Suprapubic skin (tissue), 4 donors: Measurements from ENCODE around the gene MME. TPM values are rescaled to one million over a fixed set of nuclear protein-coding genes. Genes with fewer than 3 reads are reported as not detected.
A peak's percentile ranks its signal among the peaks of the same experiment; 100 is the strongest.

Source experiments
- DNase-seq, 2 donors: peaks; one replicate each; pipeline ENCODE4 v3.0.0-alpha.2; 2019; ENCODE audit warnings: low spot score in 2 of 2
- H3K27ac ChIP-seq: fragments of 200-600 bp; sonication (generic); one replicate; pipeline ENCODE4 v1.5.1; 2019
- H3K27me3 ChIP-seq: fragments of 200-600 bp; sonication (generic); one replicate; pipeline ENCODE4 v1.5.1; 2019
- H3K36me3 ChIP-seq: fragments of 200-600 bp; sonication (generic); one replicate; pipeline ENCODE4 v1.5.1; 2019
- H3K4me1 ChIP-seq: fragments of 200-600 bp; sonication (generic); one replicate; pipeline ENCODE4 v1.5.1; 2019
- H3K4me3 ChIP-seq: fragments of 200-600 bp; sonication (generic); one replicate; pipeline ENCODE4 v1.5.1; 2019; ENCODE audit warnings: mild to moderate bottlenecking
- H3K9me3 ChIP-seq: fragments of 200-600 bp; sonication (generic); one replicate; pipeline ENCODE4 v1.5.1; 2019
- EP300 ChIP-seq: sonication (generic); formaldehyde crosslinking; IDR thresholded peaks from one replicate; pipeline ENCODE4 v1.6.1; 2017; ENCODE audit warnings: antibody characterized with exemption
- POLR2A ChIP-seq, 2 donors: fragments of 450-650 bp; IDR thresholded peaks; one replicate each; pipeline ENCODE4 v1.6.1; 2017; ENCODE audit warnings: antibody characterized with exemption in 2 of 2, mild to moderate bottlenecking in 2 of 2, moderate library complexity in 2 of 2
- POLR2AphosphoS5 ChIP-seq, 3 donors: sonication (generic); formaldehyde crosslinking; IDR thresholded peaks; one replicate each; pipeline ENCODE4 v1.6.1; 2017; ENCODE audit warnings: antibody characterized with exemption in 3 of 3
- WGBS: methylation state at CpG from one replicate; pipeline ENCODE4 v1.1.5; 2018; 5-methylcytosine and 5-hydroxymethylcytosine counted together
- total RNA-seq, 4 donors: library from RNA; depleted of rRNA; stranded (reverse); fragments of >200 nt; gene quantifications; one replicate each; pipeline ENCODE4 v1.1.0, GENCODE V29; 2016
- TF ChIP-seq, protein P1 (sequence below), 2 donors: fragments of 200-600 bp in 1 of 2; fragments of 450-650 bp in 1 of 2; sonication (generic) in 1 of 2; IDR thresholded peaks; one replicate each; pipeline ENCODE4 v1.5.1; 2016 to 2019; ENCODE audit warnings: antibody characterized with exemption in 2 of 2, mild to moderate bottlenecking in 1 of 2, moderate library complexity in 1 of 2

MME gene
- total RNA-seq, 4 donors from 2014 or later: 1.9 to 8.2 (median 6.4) TPM

DNA sequence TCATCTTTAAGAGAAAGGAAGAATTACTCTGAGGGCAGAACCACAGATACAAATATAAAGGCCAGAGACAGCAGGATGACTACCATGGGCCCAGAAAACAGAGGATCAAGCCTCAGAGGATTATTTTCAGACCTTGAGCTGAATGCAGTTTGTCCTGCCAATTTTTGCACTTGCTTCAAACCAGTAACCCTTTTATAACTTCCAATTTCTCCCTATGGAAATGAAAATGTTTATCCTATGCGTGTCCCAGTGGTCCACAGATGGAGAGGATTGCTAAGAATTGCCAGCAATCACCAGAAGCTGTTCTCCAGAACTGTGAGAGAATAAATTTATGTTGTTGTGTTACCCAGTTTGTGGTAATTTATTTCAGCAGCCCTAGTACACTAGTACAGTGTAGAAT, 26.4 kb upstream of the MME start:
- no peak for TF ChIP-seq POLR2AphosphoS5 (IDR thresholded peaks at IDR 0.05)
- TF ChIP-seq EP300: no peak
- TF ChIP-seq, protein P1, sequence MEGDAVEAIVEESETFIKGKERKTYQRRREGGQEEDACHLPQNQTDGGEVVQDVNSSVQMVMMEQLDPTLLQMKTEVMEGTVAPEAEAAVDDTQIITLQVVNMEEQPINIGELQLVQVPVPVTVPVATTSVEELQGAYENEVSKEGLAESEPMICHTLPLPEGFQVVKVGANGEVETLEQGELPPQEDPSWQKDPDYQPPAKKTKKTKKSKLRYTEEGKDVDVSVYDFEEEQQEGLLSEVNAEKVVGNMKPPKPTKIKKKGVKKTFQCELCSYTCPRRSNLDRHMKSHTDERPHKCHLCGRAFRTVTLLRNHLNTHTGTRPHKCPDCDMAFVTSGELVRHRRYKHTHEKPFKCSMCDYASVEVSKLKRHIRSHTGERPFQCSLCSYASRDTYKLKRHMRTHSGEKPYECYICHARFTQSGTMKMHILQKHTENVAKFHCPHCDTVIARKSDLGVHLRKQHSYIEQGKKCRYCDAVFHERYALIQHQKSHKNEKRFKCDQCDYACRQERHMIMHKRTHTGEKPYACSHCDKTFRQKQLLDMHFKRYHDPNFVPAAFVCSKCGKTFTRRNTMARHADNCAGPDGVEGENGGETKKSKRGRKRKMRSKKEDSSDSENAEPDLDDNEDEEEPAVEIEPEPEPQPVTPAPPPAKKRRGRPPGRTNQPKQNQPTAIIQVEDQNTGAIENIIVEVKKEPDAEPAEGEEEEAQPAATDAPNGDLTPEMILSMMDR (IDR thresholded peaks at IDR 0.05): no peak
- TF ChIP-seq POLR2A (IDR thresholded peaks at IDR 0.05): no peak
- Histone ChIP-seq H3K36me3 (no peaks in the 10 kb centered on the region), H3K4me1 (no peaks in the 10 kb centered on the region), H3K27ac (no peak overlapping the region), H3K27me3 (no peaks in the 10 kb centered on the region), H3K9me3 (peaks cover 6% of the 10 kb centered on the region), H3K4me3 (no peak overlapping the region)
- no peak for DNase-seq
- WGBS: 87% methylated on average over 1 of the region's 1 CpG

DNA sequence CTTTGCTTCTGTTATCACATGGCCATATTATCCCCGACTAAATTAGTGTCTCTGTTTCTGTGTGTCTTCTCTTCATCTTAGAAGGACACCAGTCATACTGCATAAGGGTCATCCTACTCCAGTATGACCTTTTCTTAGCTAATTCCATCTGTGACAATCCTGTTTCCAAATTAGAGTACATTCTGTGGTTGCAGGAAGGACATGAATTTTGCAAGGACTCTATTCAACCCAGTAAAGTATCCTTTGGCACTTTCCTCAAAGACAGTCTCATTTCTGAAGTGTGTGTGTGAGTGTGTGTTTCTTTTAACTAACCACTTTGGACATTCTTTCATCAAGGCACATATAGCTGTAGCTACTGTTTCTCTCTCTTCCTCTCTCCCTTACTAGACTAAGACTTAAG, 15.2 kb upstream of the MME start:
- TF ChIP-seq POLR2AphosphoS5 (IDR thresholded peaks at IDR 0.05) (no peak), POLR2A (IDR thresholded peaks at IDR 0.05) (no peak), EP300 (no peak)
- TF ChIP-seq, protein P1 (IDR thresholded peaks at IDR 0.05): no peak
- no peak for DNase-seq
- H3K4me1 ChIP-seq: no peaks in the 10 kb centered on the region
- no peaks in the 10 kb centered on the region for H3K36me3 ChIP-seq
- no peak overlapping the region for H3K27ac ChIP-seq
- no peaks in the 10 kb centered on the region for H3K27me3 ChIP-seq
- 80% methylated on average over 1 of the region's 1 CpG for WGBS
- H3K9me3 ChIP-seq: no peaks in the 10 kb centered on the region
- no peak overlapping the region for H3K4me3 ChIP-seq

DNA sequence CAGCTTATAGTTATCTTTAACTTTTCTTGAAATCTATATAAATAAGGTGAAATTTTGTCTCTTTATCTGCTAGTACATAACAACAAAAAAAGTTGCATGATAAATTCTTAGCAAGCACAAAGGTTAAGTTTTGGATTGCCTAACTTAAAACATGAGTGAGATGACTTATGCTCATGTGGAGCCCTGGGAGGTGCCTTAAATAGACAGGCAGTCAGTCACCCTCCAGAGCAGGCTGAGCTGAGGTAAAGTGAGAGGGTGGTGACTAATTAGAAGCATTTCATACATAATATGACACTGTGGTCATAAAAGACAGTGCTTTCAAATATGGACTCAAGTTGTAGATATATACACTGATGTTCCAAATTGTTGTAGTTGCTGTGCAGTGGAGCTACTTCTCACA, 14.6 kb upstream of the MME start:
- Histone ChIP-seq H3K36me3 (no peaks in the 10 kb centered on the region), H3K27me3 (no peaks in the 10 kb centered on the region), H3K4me1 (no peaks in the 10 kb centered on the region), H3K4me3 (no peak overlapping the region), H3K9me3 (no peaks in the 10 kb centered on the region), H3K27ac (no peak overlapping the region)
- DNase-seq: no peak
- no peak for TF ChIP-seq POLR2A (IDR thresholded peaks at IDR 0.05)
- TF ChIP-seq, protein P1 (IDR thresholded peaks at IDR 0.05): no peak
- TF ChIP-seq POLR2AphosphoS5 (IDR thresholded peaks at IDR 0.05): no peak
- TF ChIP-seq EP300: no peak

DNA sequence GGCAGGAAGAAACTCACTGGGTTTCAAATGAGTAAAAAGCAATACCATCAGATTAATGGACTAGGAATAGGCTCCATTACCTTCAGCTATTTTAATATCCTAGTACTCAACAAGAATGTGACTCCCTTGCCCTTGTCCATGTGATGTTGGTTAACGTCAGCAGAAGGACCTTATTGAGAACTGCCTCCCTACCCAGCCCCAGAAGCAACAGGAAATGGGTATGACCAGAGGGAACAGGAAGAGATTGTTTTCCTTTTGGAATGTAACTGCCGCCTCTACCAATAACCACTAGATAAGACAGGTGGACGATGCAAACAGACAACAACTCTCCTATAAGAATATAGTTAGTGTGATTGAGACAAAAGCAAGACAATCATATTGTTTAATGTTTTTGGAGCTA, 10.4 kb upstream of the MME start:
- Histone ChIP-seq H3K27me3 (no peaks in the 10 kb centered on the region), H3K36me3 (no peaks in the 10 kb centered on the region), H3K27ac (no peak overlapping the region), H3K4me1 (no peaks in the 10 kb centered on the region), H3K9me3 (no peaks in the 10 kb centered on the region), H3K4me3 (no peak overlapping the region)
- TF ChIP-seq, protein P1 (IDR thresholded peaks at IDR 0.05): no peak
- TF ChIP-seq POLR2A (IDR thresholded peaks at IDR 0.05) (no peak), EP300 (no peak), POLR2AphosphoS5 (IDR thresholded peaks at IDR 0.05) (no peak)
- no peak for DNase-seq
- WGBS: 70% methylated on average over 3 of the region's 3 CpGs

DNA sequence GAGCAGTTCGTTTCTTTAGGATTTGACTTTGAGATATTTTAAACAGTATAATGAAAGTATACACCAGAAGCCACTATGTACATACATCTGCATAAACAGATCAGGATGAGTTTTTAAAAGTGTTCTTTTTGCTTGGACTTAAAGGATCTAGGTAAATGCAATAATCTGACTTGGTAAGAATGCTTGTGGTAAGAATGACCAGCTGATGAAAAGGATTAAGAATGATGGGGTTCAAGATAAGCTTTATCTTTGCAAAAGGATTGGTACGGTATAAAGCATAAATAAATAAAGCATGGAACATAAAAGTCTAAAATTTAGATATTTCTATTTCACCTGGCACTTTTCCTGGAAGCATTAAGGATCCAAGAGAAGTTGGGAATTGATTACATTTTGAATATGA, 9.8 kb upstream of the MME start:
- H3K27ac ChIP-seq: peak overlapping the region; percentile 46
- TF ChIP-seq POLR2AphosphoS5 (IDR thresholded peaks at IDR 0.05): no peak
- TF ChIP-seq POLR2A (IDR thresholded peaks at IDR 0.05): no peak
- TF ChIP-seq EP300: no peak
- TF ChIP-seq, protein P1 (IDR thresholded peaks at IDR 0.05): no peak
- 74% methylated on average over 2 of the region's 2 CpGs for WGBS
- H3K27me3 ChIP-seq: no peaks in the 10 kb centered on the region
- H3K9me3 ChIP-seq: no peaks in the 10 kb centered on the region
- DNase-seq: no peak
- no peaks in the 10 kb centered on the region for H3K36me3 ChIP-seq
- no peaks in the 10 kb centered on the region for H3K4me1 ChIP-seq
- no peak overlapping the region for H3K4me3 ChIP-seq
